NCI-H345 treated with DMSO at 0.1 percent for 48 hours (cell line): Measurements from ENCODE around the gene SH3TC2.

Experiments
- DNase-seq: peaks from one replicate; lab custom pipeline; 2025; ENCODE audit not compliant: unreplicated experiment; lab: John Stamatoyannopoulos, UW

The SH3TC2 gene

DNA sequence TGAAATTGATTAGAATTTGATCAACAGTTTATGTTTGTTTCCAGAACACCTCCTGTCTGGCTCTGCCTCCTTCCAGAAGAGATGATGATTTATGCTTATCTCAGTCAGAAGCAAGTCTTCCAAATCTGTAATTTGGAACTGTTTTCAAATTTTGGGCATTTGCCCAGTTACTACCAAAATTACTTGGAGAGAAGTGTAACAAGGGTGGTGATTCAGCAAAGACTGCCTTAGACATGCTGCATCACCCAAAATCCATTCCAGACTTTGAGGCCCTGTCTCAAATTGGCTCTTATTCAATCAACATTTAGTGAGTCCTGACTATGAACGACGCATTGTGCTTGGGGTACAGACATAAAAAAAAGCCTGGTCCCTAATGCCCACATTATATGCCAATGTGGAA is 89.4 kb downstream of the SH3TC2 start:
- DNase-seq: no peak

DNA sequence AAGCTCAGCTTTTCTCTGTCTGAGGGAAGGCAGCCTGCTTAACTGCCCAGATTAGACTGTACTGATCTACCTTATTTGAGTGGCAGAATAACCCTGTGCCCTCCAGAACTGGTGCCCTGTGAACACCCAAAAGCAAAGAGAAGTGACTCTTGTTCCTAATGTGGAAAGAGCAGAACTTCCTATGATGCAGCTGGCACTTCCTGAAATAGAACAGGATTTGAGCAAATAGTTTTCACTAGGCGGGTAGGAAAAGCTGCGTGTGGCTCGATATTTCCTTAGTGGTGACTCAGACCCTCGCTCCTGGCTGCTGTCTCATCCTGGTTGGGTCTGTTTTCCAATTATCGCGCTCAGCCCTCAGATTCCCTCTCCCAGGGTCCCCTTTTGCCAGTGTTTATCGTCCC is 89.9 kb downstream of the SH3TC2 start:
- DNase-seq: no peak

GRCh38 chr5:148972396-148972795 is 90.5 kb downstream of the SH3TC2 start:
- no peak for DNase-seq

DNA sequence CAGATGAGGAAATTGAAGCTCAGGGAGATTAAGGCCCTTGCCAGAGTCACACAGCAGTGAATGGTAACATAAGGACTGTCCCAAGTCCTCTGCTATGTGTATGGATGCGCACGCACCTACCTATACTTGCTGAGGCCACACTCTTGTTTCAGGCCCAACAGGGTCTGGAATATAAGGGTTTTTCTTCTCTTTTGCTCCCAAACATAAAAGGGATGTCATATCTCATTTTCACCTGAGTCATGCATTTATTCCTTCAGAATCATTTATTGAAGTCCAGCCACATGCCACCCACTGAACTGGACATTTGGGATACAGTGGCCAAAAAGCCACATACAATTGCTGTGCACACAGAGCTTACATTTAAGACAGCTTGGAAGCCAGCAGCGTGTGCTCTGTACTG is 92.0 kb downstream of the SH3TC2 start:
- DNase-seq: no peak

DNA sequence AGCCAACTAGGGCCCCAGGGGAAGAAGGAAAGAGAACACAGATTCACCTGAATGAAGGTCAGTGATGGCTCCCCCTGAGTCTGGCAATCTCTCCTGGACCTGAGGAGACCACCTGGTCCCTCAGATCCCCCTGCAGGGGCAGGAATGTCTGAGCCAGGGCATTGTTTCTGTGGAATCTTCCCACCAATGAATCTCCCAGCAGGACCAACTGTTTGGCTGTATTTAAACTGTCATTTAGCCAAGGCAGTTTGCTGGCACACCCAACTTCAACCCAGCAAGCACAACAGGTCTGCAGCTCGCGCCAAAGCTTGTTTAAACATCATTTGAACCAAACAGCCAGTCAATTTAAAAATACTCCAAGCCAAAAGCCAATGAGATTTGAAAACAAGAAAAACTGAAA is 92.6 kb downstream of the SH3TC2 start:
- no peak for DNase-seq

DNA sequence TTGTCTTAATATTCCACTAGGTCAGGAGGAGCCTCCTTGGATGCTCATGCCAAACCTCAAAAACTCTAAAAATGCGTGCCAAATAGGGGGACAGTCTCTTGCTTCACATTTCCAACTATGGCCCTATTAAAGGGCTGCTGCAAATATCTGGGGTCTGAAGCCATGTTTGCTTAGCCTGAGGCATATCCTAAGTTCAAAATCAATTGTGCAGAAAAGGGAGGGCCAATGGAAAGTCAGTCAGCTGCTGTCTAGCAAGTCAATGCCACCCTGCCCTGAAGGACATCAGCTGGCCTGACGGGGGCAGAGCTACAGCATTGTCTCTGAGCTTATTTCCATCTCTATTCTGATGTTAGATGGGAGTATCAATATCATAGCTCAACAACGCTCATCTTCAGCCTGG is 93.6 kb downstream of the SH3TC2 start:
- DNase-seq: no peak

- no peak for DNase-seq
Measured at GRCh38 chr5:148968311-148968710, 94.6 kb downstream of the SH3TC2 start.

DNA sequence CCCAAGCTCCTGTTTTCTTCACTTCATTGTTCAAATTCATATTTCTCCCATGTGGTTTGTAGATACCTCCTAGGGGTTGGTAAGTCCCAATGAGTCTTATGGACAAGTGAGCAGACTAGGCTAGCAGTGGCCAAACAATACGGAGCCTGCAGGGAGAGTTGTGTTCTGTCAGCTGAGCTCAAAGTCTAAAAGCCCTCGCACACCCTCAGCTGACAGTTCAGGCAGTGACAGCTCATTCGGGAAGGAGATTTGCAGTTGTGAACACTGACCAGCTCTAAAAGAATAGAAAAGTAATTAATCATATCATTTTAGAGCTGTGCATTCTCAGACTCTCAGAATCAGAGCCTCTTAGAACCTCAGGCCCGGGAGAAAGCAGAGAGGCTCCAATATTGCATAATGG is 95.1 kb downstream of the SH3TC2 start:
- DNase-seq: no peak

GRCh38 chr5:148966938-148967337 is 95.9 kb downstream of the SH3TC2 start:
- no peak for DNase-seq

DNA sequence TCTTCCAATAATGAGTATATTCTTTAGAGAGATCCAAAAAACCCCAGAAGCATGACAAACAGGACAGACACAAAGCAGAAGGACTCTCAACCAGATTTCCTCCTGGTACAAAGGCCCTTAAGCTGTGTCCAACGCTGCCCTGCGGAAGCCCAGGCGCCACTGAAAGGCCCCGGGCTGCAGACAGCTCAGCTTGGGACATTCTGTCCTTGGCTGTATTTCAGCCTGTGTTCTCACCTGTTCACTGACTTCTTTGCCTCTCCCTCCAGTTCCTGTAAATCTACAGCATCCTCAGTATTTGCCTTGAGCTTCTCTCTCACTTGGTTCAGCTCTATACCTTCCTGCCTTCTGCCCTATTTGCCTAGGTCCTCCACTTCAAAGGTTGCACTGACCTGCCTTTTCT is 96.5 kb downstream of the SH3TC2 start:
- DNase-seq: no peak

DNA sequence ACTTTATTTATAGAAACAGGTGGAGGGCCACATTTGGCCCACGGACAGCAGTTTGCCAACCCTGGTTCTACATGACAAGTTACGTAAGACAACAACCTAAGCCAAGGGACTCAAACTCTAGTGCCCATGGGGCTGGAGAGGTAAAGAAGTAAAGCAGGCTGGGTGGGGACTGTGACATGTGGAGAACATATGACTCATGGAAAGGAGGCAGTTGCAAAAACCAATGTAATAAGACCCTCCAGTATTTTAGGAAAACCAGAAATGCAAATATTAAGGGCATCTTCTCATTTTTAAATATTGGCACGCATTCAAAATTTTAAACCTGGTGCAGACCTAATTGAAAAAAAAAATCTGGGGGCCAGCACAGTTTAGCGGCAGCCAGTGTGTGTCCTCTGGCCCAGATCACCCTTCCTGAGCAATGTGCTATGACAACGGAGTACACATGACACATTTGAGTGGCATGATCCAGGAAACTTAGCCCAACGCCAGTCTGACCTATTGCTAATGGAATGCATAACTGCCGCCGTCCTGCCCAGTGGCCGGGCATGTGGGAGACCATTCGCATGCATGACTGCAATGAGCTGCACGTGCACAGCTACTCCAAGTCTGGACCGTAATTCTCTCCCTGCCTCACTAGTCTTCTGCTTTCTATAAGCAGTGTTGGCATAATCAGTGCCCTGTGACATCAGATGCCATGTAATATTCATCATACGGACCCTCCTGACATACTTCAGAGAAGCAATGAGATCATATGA is 97.2 kb downstream of the SH3TC2 start:
- DNase-seq: no peak

- DNase-seq: no peak
Measured at GRCh38 chr5:148963664-148964063, 99.2 kb downstream of the SH3TC2 start.

DNA sequence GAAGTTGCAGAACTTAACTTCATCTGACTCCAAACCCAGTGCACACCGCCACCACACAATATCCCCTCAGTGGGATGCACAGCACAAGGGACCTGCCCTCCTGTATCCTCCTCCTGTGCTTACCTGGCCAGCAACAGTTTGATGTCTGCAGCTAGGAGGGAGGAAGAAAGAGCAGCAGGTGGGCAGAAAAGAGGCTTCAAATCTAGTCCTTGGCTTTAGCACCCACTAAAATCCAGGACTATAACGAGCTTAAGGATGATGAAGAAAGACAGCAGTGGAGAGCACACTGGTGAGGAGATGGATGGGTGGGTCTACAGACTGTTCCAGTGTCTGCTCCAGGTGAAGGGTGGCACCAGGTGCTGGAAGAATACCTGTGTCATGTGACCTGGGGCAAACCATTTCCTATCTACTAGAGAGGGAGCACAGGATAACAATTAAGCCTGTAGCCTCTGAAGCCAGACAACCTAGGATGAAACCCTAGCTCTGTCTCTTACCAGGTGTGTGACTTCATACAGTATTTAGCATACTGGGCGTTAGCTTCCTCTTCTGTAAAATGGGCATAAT is 100.0 kb downstream of the SH3TC2 start:
- no peak for DNase-seq

DNA sequence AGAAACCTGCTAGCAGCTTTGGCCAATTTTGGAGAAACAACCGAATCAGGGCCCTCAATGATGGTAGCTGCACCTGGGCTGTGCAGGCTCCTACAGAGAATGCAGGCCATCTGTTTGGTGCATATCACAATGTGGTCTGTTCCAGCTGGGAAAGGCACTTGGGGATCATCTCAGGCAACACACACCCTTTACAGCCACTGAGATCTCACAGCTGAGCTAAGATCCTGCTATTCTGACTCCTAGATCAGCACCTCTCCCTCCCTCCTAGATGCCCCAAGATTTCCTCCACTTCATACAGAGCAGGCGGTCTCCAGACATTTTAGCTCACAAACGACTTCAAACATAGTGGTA is 100.7 kb downstream of the SH3TC2 start:
- DNase-seq: no peak

GRCh38 chr5:148961261-148962199 is 101.3 kb downstream of the SH3TC2 start:
- no peak for DNase-seq

GRCh38 chr5:148960070-148960769 is 102.6 kb downstream of the SH3TC2 start:
- no peak for DNase-seq

- peak; percentile 24 for DNase-seq
Measured at GRCh38 chr5:148957591-148958202, 105.2 kb downstream of the SH3TC2 start.

DNA sequence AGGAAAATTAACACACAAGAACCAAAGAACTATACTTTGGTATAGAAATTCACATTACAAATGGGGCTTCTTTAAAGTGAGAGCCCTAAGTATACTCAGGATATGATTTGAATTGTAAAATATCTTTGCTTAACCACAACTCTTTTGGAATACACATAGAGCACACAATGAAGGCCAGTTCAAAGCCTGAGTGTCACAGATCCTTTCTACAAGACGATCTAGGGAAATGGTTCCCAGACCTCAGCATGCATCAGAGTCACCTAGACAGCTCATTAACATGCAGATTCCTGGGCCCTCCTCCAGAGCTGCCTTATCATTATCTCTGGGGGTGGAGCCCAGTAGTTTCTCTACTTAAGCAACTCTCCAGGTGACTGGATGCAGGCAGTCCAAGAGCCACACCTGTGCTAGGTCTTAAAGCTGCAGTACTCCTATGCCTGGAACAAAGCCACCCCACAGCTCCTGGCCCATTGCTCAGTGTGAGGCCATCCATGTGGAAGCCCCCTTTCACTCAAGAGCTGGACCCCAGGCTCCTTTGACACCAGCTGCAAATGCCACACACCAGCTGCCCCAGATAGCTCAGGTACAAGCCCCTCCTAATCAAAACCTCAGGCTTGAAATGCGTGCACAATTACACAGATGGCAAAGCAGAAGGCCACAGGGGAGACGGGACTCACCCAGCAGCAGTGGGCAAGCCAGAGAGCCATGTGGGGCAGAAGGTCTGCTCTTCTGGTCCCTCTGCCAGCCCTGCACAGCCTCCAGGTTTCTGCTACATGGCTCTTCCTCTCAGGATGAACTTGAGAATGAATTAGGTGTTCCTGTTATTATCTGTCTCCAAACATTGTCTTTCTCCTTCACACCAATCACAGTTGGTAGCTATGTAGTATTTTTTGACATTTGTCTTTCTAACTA is 106.1 kb downstream of the SH3TC2 start:
- no peak for DNase-seq
